WTC11 (cell line): ENCODE data around the gene SHANK3.

Source experiments
- ATF3 ChIP-seq: sonication (generic); formaldehyde crosslinking; conservative IDR thresholded peaks from 2 replicates; pipeline ENCODE4 v1.8.1; 2022; ENCODE audit warnings: mild to moderate bottlenecking, missing genetic modification reagents
- CREM ChIP-seq: sonication (generic); formaldehyde crosslinking; IDR thresholded peaks from 2 replicates; pipeline ENCODE4 v1.8.1; 2022; ENCODE audit warnings: mild to moderate bottlenecking, missing genetic modification reagents, moderate library complexity
- CTCF ChIP-seq: fragments of 200-600 bp; IDR thresholded peaks from 2 replicates; pipeline ENCODE4 v1.8.0; 2022; ENCODE audit warnings: antibody characterized with exemption
- MAX ChIP-seq: sonication (generic); formaldehyde crosslinking; IDR thresholded peaks from 2 replicates; pipeline ENCODE4 v1.8.0; 2022; ENCODE audit warnings: mild to moderate bottlenecking, missing genetic modification reagents
- NR2C2 ChIP-seq: sonication (generic); formaldehyde crosslinking; IDR thresholded peaks from 2 replicates; pipeline ENCODE4 v1.8.0; 2022; ENCODE audit warnings: mild to moderate bottlenecking, missing genetic modification reagents
- SP1 ChIP-seq: sonication (generic); formaldehyde crosslinking; conservative IDR thresholded peaks from 2 replicates; pipeline ENCODE4 v1.8.1; 2022; ENCODE audit warnings: missing genetic modification reagents
- USF1 ChIP-seq: sonication (generic); formaldehyde crosslinking; IDR thresholded peaks from 2 replicates; pipeline ENCODE4 v1.8.0; 2022; ENCODE audit warnings: mild to moderate bottlenecking, missing genetic modification reagents

GRCh38 chr22:50673231-50674129, 857 bp downstream of the SHANK3 start:
- TF ChIP-seq CTCF (no peak), CREM (CRISPR knock-in tag) (no peak), USF1 (CRISPR knock-in tag) (no peak), MAX (CRISPR knock-in tag) (no peak), NR2C2 (no peak), SP1 (CRISPR knock-in tag) (no peak), ATF3 (CRISPR knock-in tag) (no peak)
